GM11168 (cell line): ENCODE results near the gene KLHDC10.
"Not testable (repeated sequence)": the region's sequence is repeated elsewhere in the genome, so short reads cannot be mapped to it uniquely, and the experiment has no call there.

Source experiments
- in situ Hi-C: fragments of 300-500 bp; cut with MboI; formaldehyde crosslinking; loops from one replicate; pipeline ENCODE4 v1.12.0; 2022; ENCODE audit warnings: low sequenced_read_pairs; ENCODE audit not compliant: unreplicated experiment

Gene KLHDC10

GRCh38 chr7:130136579-130137167, 66.3 kb downstream of the KLHDC10 start:
- in situ Hi-C loops: no loop called here

GRCh38 chr7:130137207-130137606, 66.9 kb downstream of the KLHDC10 start:
- in situ Hi-C loops: no loop called here

- in situ Hi-C loops: no loop called here
These were observed 69.0 kb downstream of the KLHDC10 start for GRCh38 chr7:130139193-130139960.

GRCh38 chr7:130140551-130141160, 70.3 kb downstream of the KLHDC10 start:
- in situ Hi-C loops: no loop called here

GRCh38 chr7:130141161-130141883, 71.0 kb downstream of the KLHDC10 start:
- in situ Hi-C loops: no loop called here

- in situ Hi-C loops: no loop called here
These were observed 71.7 kb downstream of the KLHDC10 start for GRCh38 chr7:130141884-130142653.

- in situ Hi-C loops: no loop called here
These were observed 72.5 kb downstream of the KLHDC10 start for GRCh38 chr7:130142654-130143333.

GRCh38 chr7:130143334-130143732, 73.0 kb downstream of the KLHDC10 start:
- in situ Hi-C loops: no loop called here

GRCh38 chr7:130143986-130144311, 73.6 kb downstream of the KLHDC10 start:
- in situ Hi-C loops: no loop called here

GRCh38 chr7:130144312-130145171, 74.2 kb downstream of the KLHDC10 start:
- in situ Hi-C loops: no loop called here

GRCh38 chr7:130145424-130146100, 75.2 kb downstream of the KLHDC10 start:
- in situ Hi-C loops: no loop called here

- in situ Hi-C loops: not testable (repeated sequence)
These were observed 75.8 kb downstream of the KLHDC10 start for GRCh38 chr7:130146142-130146541.

GRCh38 chr7:130146693-130147405, 76.5 kb downstream of the KLHDC10 start:
- in situ Hi-C loops: no loop called here

GRCh38 chr7:130147710-130148325, 77.5 kb downstream of the KLHDC10 start:
- in situ Hi-C loops: no loop called here

- in situ Hi-C loops: no loop called here
These were observed 78.2 kb downstream of the KLHDC10 start for GRCh38 chr7:130148561-130148960.

GRCh38 chr7:130149281-130150139, 79.2 kb downstream of the KLHDC10 start:
- in situ Hi-C loops: no loop called here
